DOHH2 (cell line): ENCODE results near the gene TTYH2.
"Not testable (repeated sequence)": the region's sequence is repeated elsewhere in the genome, so short reads cannot be mapped to it uniquely, and the experiment has no call there.

Source experiments
- H3F3A ChIP-seq: fragments of 200-600 bp; sonication (generic), shearing (Covaris generic); 2 replicates; pipeline ENCODE4 v1.6.0; 2016; ENCODE audit warnings: antibody characterized with exemption, mild to moderate bottlenecking; ENCODE audit not compliant: control insufficient read depth, insufficient read depth
- H3K27ac ChIP-seq: fragments of 200-600 bp; sonication (generic); 2 replicates; pipeline ENCODE4 v1.5.1; 2014; ENCODE audit warnings: low read depth, mild to moderate bottlenecking, low read length, moderate library complexity
- H3K27me3 ChIP-seq: fragments of 200-600 bp; sonication (generic); 2 replicates; pipeline ENCODE4 v1.6.1; 2014; ENCODE audit warnings: mild to moderate bottlenecking, low read length, mixed read lengths; ENCODE audit not compliant: control insufficient read depth
- H3K36me3 ChIP-seq: fragments of 200-600 bp; sonication (generic); 2 replicates; pipeline ENCODE4 v1.6.1; 2014; ENCODE audit warnings: mild to moderate bottlenecking, low read length, moderate library complexity, mixed read lengths; ENCODE audit not compliant: control insufficient read depth
- H3K4me1 ChIP-seq: fragments of 200-600 bp; sonication (generic); 2 replicates; pipeline ENCODE4 v1.6.1; 2014; ENCODE audit warnings: mild to moderate bottlenecking, low read length, mixed read lengths; ENCODE audit not compliant: control insufficient read depth
- H3K4me2 ChIP-seq: fragments of 200-600 bp; sonication (generic); 2 replicates; pipeline ENCODE4 v1.6.0; 2014; ENCODE audit warnings: mild to moderate bottlenecking, low read length, moderate library complexity
- H3K4me3 ChIP-seq: fragments of 200-600 bp; sonication (generic); 2 replicates; pipeline ENCODE4 v1.5.1; 2014; ENCODE audit warnings: mild to moderate bottlenecking, low read length, mixed read lengths
- H3K79me2 ChIP-seq: fragments of 200-600 bp; sonication (generic); 2 replicates; pipeline ENCODE4 v1.6.1; 2014; ENCODE audit warnings: mild to moderate bottlenecking, low read length, mixed read lengths; ENCODE audit not compliant: control insufficient read depth
- H3K9me2 ChIP-seq: fragments of 200-600 bp; sonication (generic); replicated peaks from 2 replicates; pipeline ENCODE4 v1.6.1; 2014; ENCODE audit warnings: mild to moderate bottlenecking, low read length, mixed read lengths; ENCODE audit not compliant: control insufficient read depth
- H3K9me3 ChIP-seq: fragments of 200-600 bp; sonication (generic); 2 replicates; pipeline ENCODE4 v1.6.1; 2014; ENCODE audit warnings: antibody characterized with exemption, low read length, mixed read lengths; ENCODE audit not compliant: control insufficient read depth, insufficient read depth
- H4K20me1 ChIP-seq: fragments of 200-600 bp; sonication (generic); 2 replicates; pipeline ENCODE4 v1.6.0; 2014; ENCODE audit warnings: low read depth, mild to moderate bottlenecking, antibody characterized with exemption, low read length, moderate library complexity; ENCODE audit not compliant: control insufficient read depth, insufficient read depth
- EZH2phosphoT487 ChIP-seq: fragments of 200-600 bp; sonication (generic); IDR thresholded peaks from 2 replicates; pipeline ENCODE4 v1.6.1; 2017; ENCODE audit warnings: borderline replicate concordance, mild to moderate bottlenecking, antibody characterized with exemption, low read length, moderate library complexity, mixed read lengths
- TF ChIP-seq, protein P1 (sequence below): fragments of 200-600 bp; sonication (generic); IDR thresholded peaks from one replicate; pipeline ENCODE4 v1.5.1; 2014; ENCODE audit warnings: antibody characterized with exemption, mild to moderate bottlenecking, low read depth, low read length; ENCODE audit not compliant: poor library complexity, severe bottlenecking

Gene TTYH2

DNA sequence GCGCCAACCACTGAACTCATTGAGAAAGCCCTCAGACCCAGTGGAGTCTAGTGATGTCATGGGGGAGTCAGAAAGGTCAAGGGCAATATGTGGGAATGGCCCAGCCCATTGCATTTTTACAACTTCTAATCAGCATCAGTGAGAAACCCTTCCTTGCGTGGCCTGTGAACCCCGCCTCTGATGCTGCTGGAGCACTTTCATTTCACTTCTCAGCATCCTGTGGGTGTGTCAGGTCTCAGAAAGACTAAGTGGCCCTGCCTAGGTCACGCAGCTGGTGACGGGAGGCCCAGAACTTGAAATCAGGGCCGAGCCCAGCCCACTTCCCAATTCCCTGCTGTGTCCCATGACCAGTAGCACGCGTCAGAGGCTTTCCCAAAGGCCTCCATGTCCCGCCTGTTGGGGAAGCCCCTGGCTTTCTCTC lies 66.7 kb downstream of the TTYH2 start:
- H3K4me1 ChIP-seq: no peaks in the 10 kb centered on the region
- H3K27ac ChIP-seq: no peak overlapping the region
- no peak overlapping the region for H3K4me2 ChIP-seq
- H3K79me2 ChIP-seq: no peaks in the 10 kb centered on the region
- H3K27me3 ChIP-seq: no peaks in the 10 kb centered on the region; the same call in 1 of the 2 replicates
- H3F3A ChIP-seq: no peaks in the 10 kb centered on the region
- no peak for TF ChIP-seq EZH2phosphoT487
- TF ChIP-seq, protein P1, sequence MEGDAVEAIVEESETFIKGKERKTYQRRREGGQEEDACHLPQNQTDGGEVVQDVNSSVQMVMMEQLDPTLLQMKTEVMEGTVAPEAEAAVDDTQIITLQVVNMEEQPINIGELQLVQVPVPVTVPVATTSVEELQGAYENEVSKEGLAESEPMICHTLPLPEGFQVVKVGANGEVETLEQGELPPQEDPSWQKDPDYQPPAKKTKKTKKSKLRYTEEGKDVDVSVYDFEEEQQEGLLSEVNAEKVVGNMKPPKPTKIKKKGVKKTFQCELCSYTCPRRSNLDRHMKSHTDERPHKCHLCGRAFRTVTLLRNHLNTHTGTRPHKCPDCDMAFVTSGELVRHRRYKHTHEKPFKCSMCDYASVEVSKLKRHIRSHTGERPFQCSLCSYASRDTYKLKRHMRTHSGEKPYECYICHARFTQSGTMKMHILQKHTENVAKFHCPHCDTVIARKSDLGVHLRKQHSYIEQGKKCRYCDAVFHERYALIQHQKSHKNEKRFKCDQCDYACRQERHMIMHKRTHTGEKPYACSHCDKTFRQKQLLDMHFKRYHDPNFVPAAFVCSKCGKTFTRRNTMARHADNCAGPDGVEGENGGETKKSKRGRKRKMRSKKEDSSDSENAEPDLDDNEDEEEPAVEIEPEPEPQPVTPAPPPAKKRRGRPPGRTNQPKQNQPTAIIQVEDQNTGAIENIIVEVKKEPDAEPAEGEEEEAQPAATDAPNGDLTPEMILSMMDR: no peak
- H3K9me2 ChIP-seq: no peaks in the 10 kb centered on the region
- H3K36me3 ChIP-seq: no peaks in the 10 kb centered on the region
- no peak overlapping the region for H3K4me3 ChIP-seq
- no peaks in the 10 kb centered on the region for H4K20me1 ChIP-seq
- no peaks in the 10 kb centered on the region for H3K9me3 ChIP-seq

DNA sequence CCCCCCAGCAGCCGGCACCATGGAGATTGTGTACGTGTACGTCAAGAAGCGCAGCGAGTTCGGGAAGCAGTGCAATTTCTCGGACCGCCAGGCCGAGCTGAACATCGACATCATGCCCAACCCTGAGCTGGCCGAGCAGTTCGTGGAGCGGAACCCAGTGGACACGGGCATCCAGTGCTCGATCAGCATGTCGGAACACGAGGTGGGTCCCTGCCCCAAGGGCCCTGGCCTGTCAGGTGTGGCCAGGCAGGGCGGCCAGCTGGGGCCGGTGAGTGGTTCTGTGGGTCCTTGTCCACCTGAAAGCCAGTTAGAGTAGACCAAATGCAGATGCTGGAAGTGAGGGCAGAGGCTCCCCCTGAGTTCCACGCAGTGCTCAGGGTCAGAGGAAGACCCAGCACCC lies 68.4 kb downstream of the TTYH2 start:
- no peaks in the 10 kb centered on the region for H4K20me1 ChIP-seq
- no peaks in the 10 kb centered on the region for H3K4me1 ChIP-seq
- no peak overlapping the region for H3K4me3 ChIP-seq
- no peaks in the 10 kb centered on the region for H3K36me3 ChIP-seq
- H3K9me2 ChIP-seq: no peaks in the 10 kb centered on the region
- no peak overlapping the region for H3K4me2 ChIP-seq
- no peaks in the 10 kb centered on the region for H3K9me3 ChIP-seq
- TF ChIP-seq, protein P1: no peak
- TF ChIP-seq EZH2phosphoT487: no peak
- no peaks in the 10 kb centered on the region for H3K79me2 ChIP-seq
- H3K27ac ChIP-seq: no peak overlapping the region
- no peaks in the 10 kb centered on the region for H3K27me3 ChIP-seq
- no peaks in the 10 kb centered on the region for H3F3A ChIP-seq

DNA sequence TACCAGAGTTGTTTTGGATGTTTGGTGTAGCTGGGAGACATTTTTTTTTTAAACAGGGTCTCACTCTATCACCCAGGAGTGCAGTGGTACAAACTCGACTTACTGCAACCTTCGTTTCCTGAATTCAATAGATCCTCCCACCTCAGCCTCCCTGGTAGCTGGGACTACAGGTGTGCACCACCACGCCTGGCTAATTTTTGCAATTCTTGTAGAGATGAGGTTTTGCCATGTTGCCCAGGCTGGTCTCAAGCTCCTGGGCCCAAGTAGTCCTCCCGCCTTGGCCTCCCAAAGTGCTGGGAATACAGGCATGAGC lies 68.9 kb downstream of the TTYH2 start:
- not testable (repeated sequence) for H3K4me3 ChIP-seq, H3K27me3 ChIP-seq, H3K79me2 ChIP-seq, H3K36me3 ChIP-seq, H3K9me3 ChIP-seq, H3F3A ChIP-seq, H3K4me2 ChIP-seq, H3K27ac ChIP-seq, H3K9me2 ChIP-seq, H3K4me1 ChIP-seq, H4K20me1 ChIP-seq

DNA sequence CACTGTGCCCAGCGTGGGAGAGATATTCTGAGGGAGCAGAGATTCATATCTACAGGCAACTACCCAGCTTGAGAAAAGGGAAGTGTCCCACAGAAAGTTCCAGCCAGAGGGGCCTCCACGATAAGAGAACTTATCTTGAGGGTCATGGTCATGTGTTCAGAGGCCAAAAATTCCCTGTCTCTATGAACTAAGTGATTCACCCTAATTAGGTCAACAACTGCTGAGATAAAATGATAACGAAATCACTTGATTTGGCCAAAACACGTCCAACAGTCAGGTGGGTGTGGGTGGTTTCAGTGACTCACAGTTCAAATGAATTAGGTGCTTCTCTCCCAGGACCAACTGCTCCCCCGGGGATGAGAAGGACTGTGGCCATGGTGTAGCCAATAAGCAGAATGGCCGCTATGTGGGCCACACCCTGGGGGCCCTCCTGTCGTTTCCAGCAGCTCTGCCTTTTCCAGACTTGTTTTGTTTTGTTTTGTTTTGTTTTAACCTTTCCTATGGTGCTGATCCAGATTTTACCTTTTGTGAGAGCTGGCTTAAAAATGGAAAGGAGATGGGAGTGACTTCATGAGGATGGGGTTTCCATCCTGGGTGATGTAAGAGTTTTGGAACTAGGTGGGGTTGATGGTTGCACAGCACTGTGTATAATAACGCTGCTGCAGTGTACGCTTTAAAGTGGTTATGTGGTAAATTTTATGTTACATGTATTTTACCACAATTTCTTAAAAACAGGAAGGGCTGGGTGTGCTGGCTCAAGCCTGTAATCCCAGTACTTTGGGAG lies 69.4 kb downstream of the TTYH2 start:
- Histone ChIP-seq H3F3A (no peaks in the 10 kb centered on the region), H3K36me3 (no peaks in the 10 kb centered on the region), H3K27ac (no peak overlapping the region), H4K20me1 (no peaks in the 10 kb centered on the region), H3K27me3 (no peaks in the 10 kb centered on the region), H3K4me3 (no peak overlapping the region), H3K4me1 (no peaks in the 10 kb centered on the region), H3K9me2 (no peaks in the 10 kb centered on the region), H3K4me2 (no peak overlapping the region), H3K79me2 (no peaks in the 10 kb centered on the region), H3K9me3 (no peaks in the 10 kb centered on the region)
- TF ChIP-seq, protein P1: no peak
- TF ChIP-seq EZH2phosphoT487: no peak
